Measurements from ENCODE around the gene NKAIN4.

Gene NKAIN4

GRCh38 chr20:63217706-63218105 lies 36.6 kb downstream of the NKAIN4 start:
- DNase-seq, result no peak

GRCh38 chr20:63216849-63217471 lies 37.3 kb downstream of the NKAIN4 start:
- DNase-seq, result no peak

GRCh38 chr20:63216041-63216848 lies 38.0 kb downstream of the NKAIN4 start, which contains the start of gene YTHDF1:
Gene YTHDF1, minus strand, starts transcription at chr20:63216131. Its CDS starts 239 bp downstream, at chr20:63215892.
- DNase-seq, result peak; percentile 89 to 96 (median 92)

GRCh38 chr20:63215101-63216040 lies 38.9 kb downstream of the NKAIN4 start:
- no peak for DNase-seq

GRCh38 chr20:63214514-63214913 lies 39.7 kb downstream of the NKAIN4 start:
- DNase-seq, result no peak

- DNase-seq, result no peak
These were observed 41.5 kb downstream of the NKAIN4 start for GRCh38 chr20:63212792-63213191.

- no peak for DNase-seq
These were observed 41.9 kb downstream of the NKAIN4 start for GRCh38 chr20:63212393-63212730.

GRCh38 chr20:63210011-63210605 lies 44.2 kb downstream of the NKAIN4 start:
- no peak for DNase-seq

GRCh38 chr20:63208346-63208909 lies 45.8 kb downstream of the NKAIN4 start:
- no peak for DNase-seq

- no peak for DNase-seq
These were observed 47.4 kb downstream of the NKAIN4 start for GRCh38 chr20:63206878-63207277.

- no peak for DNase-seq
These were observed 48.4 kb downstream of the NKAIN4 start for GRCh38 chr20:63205896-63206295.

- DNase-seq, result no peak
These were observed 49.9 kb downstream of the NKAIN4 start for GRCh38 chr20:63204362-63204761.

- no peak for DNase-seq
These were observed 51.3 kb downstream of the NKAIN4 start for GRCh38 chr20:63202811-63203526.

GRCh38 chr20:63202021-63202420 lies 52.2 kb downstream of the NKAIN4 start:
- DNase-seq, result no peak

- DNase-seq, result no peak
These were observed 55.7 kb downstream of the NKAIN4 start for GRCh38 chr20:63198606-63199005.

- no peak for DNase-seq
These were observed 57.3 kb downstream of the NKAIN4 start for GRCh38 chr20:63196768-63197470.

GRCh38 chr20:63194797-63195173 lies 59.5 kb downstream of the NKAIN4 start:
- DNase-seq, result no peak

- no peak for DNase-seq
These were observed 60.1 kb downstream of the NKAIN4 start for GRCh38 chr20:63194007-63194796.

- DNase-seq, result no peak
These were observed 61.5 kb downstream of the NKAIN4 start for GRCh38 chr20:63192721-63193120.

GRCh38 chr20:63191400-63191799 lies 62.9 kb downstream of the NKAIN4 start:
- no peak for DNase-seq
